Gastrocnemius medialis (tissue), 4 donors: Measurements from ENCODE around the gene PON2. TPM values are rescaled to one million over a fixed set of nuclear protein-coding genes. Genes with fewer than 3 reads are reported as not detected.

Experiments used
- ATAC-seq, 2 donors: fragments of 150-250 bp; one replicate each; pipeline ENCODE4 v1.9.1; 2016
- DNase-seq, 2 donors: peaks; one replicate each; pipeline ENCODE4 v3.0.0-alpha.2; 2019
- H3K27ac ChIP-seq, 4 donors: fragments of 200-600 bp; sonication (generic); 1 replicate in 1 of 4; 2 replicates in 3 of 4; pipeline ENCODE4 v1.5.1; 2016 to 2018; ENCODE audit warnings: mild to moderate bottlenecking in 2 of 4, moderate library complexity in 1 of 4
- H3K27me3 ChIP-seq, 3 donors: fragments of 200-600 bp; sonication (generic) in 2 of 3; 1 replicate in 1 of 3; 2 replicates in 2 of 3; pipeline versions ENCODE4 v1.5.1 to v1.6.0; 2016 to 2019; ENCODE audit warnings: mild to moderate bottlenecking in 1 of 3, moderate library complexity in 1 of 3
- H3K36me3 ChIP-seq, 2 donors: fragments of 200-600 bp; sonication (generic) in 1 of 2; one replicate each; pipeline ENCODE4 v1.5.1; 2017 to 2018
- H3K4me1 ChIP-seq, 2 donors: fragments of 200-600 bp; sonication (generic) in 1 of 2; one replicate each; pipeline ENCODE4 v1.5.1; 2016 to 2017; ENCODE audit warnings: mild to moderate bottlenecking in 2 of 2
- H3K4me3 ChIP-seq, 4 donors: fragments of 200-600 bp; sonication (generic) in 3 of 4; 1 replicate in 1 of 4; 2 replicates in 3 of 4; pipeline ENCODE4 v1.5.1; 2016 to 2019; ENCODE audit warnings: mild to moderate bottlenecking in 2 of 4
- H3K9me3 ChIP-seq, 3 donors: fragments of 200-600 bp; sonication (generic) in 2 of 3; 1 replicate in 1 of 3; 2 replicates in 2 of 3; pipeline ENCODE4 v1.5.1; 2016 to 2019
- POLR2A ChIP-seq, 2 donors: fragments of 450-650 bp; IDR thresholded peaks; one replicate each; pipeline ENCODE4 v1.6.1; 2017; ENCODE audit warnings: antibody characterized with exemption in 2 of 2, mild to moderate bottlenecking in 2 of 2, moderate library complexity in 2 of 2
- in situ Hi-C, 4 donors: fragments of 200-750 bp; cut with MboI; loops; one replicate each; pipeline versions ENCODE4 v1.15.0 to v1.8.0; 2017; ENCODE audit warnings: low sequenced_read_pairs in 4 of 4
- intact Hi-C: fragments of 100-400 bp; cut with DNase I; formaldehyde crosslinking; loops from one replicate; pipeline ENCODE4 v1.15.1; 2023; ENCODE audit warnings: low total_unique reads
- total RNA-seq, 4 donors: library from RNA; depleted of rRNA; stranded (reverse); fragments of >200 nt; gene quantifications; one replicate each; pipeline versions ENCODE4 v1.1.0 to v1.2.3, GENCODE V29; 2016
- TF ChIP-seq, protein P1 (sequence below), 5 experiments: fragments of 450-650 bp in 3 of 5; fragments of 200-600 bp in 2 of 5; sonication (generic) in 2 of 5; IDR thresholded peaks in 4 of 5; conservative IDR thresholded peaks in 1 of 5; 1 replicate in 4 of 5; 2 replicates in 1 of 5; pipeline ENCODE4 v1.5.1; 2016 to 2019; ENCODE audit warnings: antibody characterized with exemption in 5 of 5, mild to moderate bottlenecking in 3 of 5, moderate library complexity in 3 of 5

Gene PON2
- total RNA-seq, 4 donors from 2014 or later, result 10.2 to 45.4 (median 23.5) TPM

DNA sequence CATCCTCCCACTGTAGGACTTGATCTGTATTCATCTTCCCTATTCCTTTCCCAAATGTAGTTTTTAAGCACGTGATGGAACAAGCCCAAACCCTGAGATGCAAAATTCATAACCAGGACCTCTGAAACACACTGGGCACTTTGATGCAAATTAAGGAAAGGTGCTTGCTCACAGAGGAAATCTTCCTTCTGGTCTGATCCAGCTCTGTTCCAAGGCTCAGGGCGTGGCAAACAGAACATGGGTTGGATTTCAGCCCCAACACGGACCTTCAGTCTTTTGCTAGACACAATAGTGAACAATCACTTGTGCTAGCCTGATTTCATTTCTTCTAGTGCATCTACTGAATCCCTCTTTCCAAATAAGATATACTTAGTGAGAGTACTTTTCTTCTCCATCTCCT, 66.6 kb downstream of the PON2 start:
- no peaks in the 10 kb centered on the region for H3K4me1 ChIP-seq
- no peaks in the 10 kb centered on the region for H3K9me3 ChIP-seq
- no peak overlapping the region for H3K4me3 ChIP-seq
- H3K27ac ChIP-seq, result no peak overlapping the region
- intact Hi-C loops, result no loop called here
- H3K27me3 ChIP-seq, result no peaks in the 10 kb centered on the region
- ATAC-seq (no peak), DNase-seq (no peak)
- TF ChIP-seq, protein P1, sequence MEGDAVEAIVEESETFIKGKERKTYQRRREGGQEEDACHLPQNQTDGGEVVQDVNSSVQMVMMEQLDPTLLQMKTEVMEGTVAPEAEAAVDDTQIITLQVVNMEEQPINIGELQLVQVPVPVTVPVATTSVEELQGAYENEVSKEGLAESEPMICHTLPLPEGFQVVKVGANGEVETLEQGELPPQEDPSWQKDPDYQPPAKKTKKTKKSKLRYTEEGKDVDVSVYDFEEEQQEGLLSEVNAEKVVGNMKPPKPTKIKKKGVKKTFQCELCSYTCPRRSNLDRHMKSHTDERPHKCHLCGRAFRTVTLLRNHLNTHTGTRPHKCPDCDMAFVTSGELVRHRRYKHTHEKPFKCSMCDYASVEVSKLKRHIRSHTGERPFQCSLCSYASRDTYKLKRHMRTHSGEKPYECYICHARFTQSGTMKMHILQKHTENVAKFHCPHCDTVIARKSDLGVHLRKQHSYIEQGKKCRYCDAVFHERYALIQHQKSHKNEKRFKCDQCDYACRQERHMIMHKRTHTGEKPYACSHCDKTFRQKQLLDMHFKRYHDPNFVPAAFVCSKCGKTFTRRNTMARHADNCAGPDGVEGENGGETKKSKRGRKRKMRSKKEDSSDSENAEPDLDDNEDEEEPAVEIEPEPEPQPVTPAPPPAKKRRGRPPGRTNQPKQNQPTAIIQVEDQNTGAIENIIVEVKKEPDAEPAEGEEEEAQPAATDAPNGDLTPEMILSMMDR (IDR thresholded peaks at IDR 0.05 in 4 of 5, conservative IDR thresholded peaks at IDR 0.05 in 1 of 5), result no peak
- TF ChIP-seq POLR2A (IDR thresholded peaks at IDR 0.05), result no peak
- in situ Hi-C loops, result no loop called here
- no peaks in the 10 kb centered on the region for H3K36me3 ChIP-seq

DNA sequence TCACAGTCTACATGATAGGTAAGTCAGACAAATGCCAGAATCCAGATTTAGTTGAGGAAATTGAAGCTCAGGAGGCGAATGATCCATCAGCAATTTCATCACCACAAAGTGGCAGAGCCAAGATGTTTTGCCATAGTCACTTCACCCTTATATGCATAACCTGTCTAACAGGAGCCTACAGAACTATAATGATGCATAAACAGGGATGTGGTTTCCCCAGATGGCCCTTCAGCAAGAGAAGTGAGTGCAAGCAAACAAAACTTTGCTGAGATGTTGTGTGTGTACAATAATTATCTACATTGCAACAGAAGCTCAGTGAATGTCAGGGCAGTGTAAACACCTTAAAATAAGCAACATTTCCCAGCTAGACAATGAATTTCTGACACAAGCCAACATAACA, 67.2 kb downstream of the PON2 start:
- H3K4me1 ChIP-seq, result no peaks in the 10 kb centered on the region
- ATAC-seq (no peak), DNase-seq (no peak)
- H3K9me3 ChIP-seq, result no peaks in the 10 kb centered on the region
- TF ChIP-seq, protein P1 (IDR thresholded peaks at IDR 0.05 in 4 of 5, conservative IDR thresholded peaks at IDR 0.05 in 1 of 5), result no peak
- no peak for TF ChIP-seq POLR2A (IDR thresholded peaks at IDR 0.05)
- in situ Hi-C loops (no loop called here), intact Hi-C loops (no loop called here)
- no peaks in the 10 kb centered on the region for H3K36me3 ChIP-seq
- no peaks in the 10 kb centered on the region for H3K27me3 ChIP-seq
- no peak overlapping the region for H3K4me3 ChIP-seq
- H3K27ac ChIP-seq, result no peak overlapping the region

DNA sequence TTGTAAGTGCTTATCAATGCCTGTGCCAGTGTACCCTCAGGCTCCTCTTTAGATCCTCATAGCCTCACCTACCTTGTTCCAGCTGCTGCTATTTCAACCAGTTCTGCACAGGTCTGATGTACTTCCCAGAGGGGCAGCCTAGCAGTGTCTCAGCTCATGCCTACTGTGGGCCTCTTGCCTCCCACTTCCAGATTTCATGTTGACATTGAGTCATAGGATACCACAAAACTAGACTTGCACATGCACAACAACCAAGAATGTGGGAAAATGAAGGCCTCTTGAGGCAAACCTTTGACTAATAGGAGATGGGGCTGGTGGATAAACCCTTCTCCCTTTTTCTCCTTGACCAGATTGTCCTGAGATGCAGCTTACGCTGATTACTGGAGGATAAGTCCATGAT, 69.7 kb downstream of the PON2 start:
- Histone ChIP-seq H3K27ac (no peak overlapping the region), H3K9me3 (no peaks in the 10 kb centered on the region), H3K36me3 (no peaks in the 10 kb centered on the region), H3K4me1 (no peaks in the 10 kb centered on the region), H3K27me3 (no peaks in the 10 kb centered on the region), H3K4me3 (no peak overlapping the region)
- intact Hi-C loops, result no loop called here
- TF ChIP-seq, protein P1 (IDR thresholded peaks at IDR 0.05 in 4 of 5, conservative IDR thresholded peaks at IDR 0.05 in 1 of 5), result no peak
- TF ChIP-seq POLR2A (IDR thresholded peaks at IDR 0.05), result no peak
- DNase-seq (no peak), ATAC-seq (no peak)
- in situ Hi-C loops, result no loop called here

DNA sequence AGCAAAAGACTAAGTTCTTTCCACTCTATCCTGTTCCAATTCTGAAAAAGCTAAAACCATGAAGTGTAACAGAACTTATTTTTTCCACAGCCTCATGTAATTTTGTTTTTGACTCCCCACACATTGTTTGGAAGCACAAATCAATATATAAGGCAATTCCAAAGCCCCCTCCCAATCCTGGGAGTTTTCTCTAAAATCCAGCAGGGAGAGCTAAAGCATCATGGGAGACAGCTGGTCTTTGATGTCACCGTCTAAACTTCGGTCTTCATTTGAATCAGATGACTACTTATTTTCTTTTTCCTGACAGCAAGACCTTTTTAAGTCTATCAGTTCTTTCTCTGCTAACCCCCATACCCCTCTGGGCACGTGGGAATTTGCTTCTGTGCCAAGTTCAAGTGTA, 77.2 kb downstream of the PON2 start:
- in situ Hi-C loops (no loop called here), intact Hi-C loops (no loop called here)
- Histone ChIP-seq H3K4me1 (no peaks in the 10 kb centered on the region), H3K9me3 (no peaks in the 10 kb centered on the region), H3K36me3 (no peaks in the 10 kb centered on the region), H3K27ac (no peak overlapping the region), H3K4me3 (no peak overlapping the region), H3K27me3 (no peaks in the 10 kb centered on the region)
- TF ChIP-seq, protein P1 (IDR thresholded peaks at IDR 0.05 in 4 of 5, conservative IDR thresholded peaks at IDR 0.05 in 1 of 5), result no peak
- TF ChIP-seq POLR2A (IDR thresholded peaks at IDR 0.05), result no peak
- DNase-seq, result no peak
- ATAC-seq, result no peak

Other genes starting within 250 kb of the PON2 start
- gene PON1, start 110.5 kb downstream of the PON2 start, total RNA-seq, result under 1 TPM in 1 of 4 donors, not detected in 3; 0.31 TPM
- gene PON3, start 38.7 kb downstream of the PON2 start, total RNA-seq, result under 1 TPM in 3 of 4 donors, not detected in 1; 0.29 to 0.61 (median 0.49) TPM
- gene ASB4, start 50.9 kb upstream of the PON2 start, total RNA-seq, result 10 to 100 TPM in 3 of 4 donors, 1 to 10 TPM in 1; 1.4 to 27.3 (median 17.9) TPM
- gene PDK4, start 161.5 kb upstream of the PON2 start, total RNA-seq, result 1,000 to 10,000 TPM; 2,371 to 5,827 (median 4,654) TPM